ENCODE data around the gene B4GALT2. TPM values are rescaled to one million over a fixed set of nuclear protein-coding genes. Genes with fewer than 3 reads are reported as not detected.

Gene B4GALT2
- 0.63 TPM for total RNA-seq

DNA sequence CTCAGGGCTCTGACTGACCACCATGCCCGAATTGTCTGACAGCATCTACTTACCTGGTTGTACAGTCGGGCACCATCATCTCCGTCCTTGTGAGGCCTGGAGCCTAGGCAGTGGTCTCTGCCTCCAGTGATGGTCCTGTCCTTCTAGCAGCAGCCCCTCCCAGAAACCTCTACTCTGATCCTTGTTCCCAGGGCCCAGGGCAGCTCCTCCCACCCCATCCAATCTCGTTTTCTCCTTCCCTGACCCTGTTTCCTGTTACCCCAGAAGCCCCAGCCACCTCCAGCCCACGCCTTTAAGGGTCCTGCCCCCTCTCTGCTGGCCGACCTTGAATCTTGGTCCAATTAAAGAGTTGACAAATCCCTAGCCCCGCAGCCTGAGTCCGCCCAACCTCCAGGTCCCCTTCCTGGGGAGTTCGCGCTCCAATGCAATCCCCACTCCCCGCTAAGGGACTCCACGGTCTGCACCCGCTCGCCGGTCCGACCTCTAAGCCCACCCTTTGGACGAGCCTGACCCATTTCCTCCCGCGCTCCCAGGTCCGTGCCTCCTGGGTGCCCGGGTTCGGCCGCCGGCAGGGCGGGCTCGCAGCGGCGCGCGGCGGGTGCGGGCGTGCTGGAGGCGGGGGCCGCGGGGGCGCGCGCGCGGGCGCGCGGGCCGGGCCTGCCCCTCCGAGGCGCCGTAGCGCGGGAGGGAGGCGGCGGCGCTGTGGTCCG, at the start of gene B4GALT2:
TSS of gene B4GALT2 (plus strand) at position 660 of the 710 bp plus-strand sequence. CDS start 1,951 bp downstream, outside the sequence.
- Histone ChIP-seq H3K27me3 (ENCODE audit: insufficient read depth, low read length) (no peaks in the 10 kb centered on the region), H3K9me3 (ENCODE audit: low read depth, low read length) (no peaks in the 10 kb centered on the region), H3K4me3 (ENCODE audit: low read length) (peak within 1 kb of the TSS; percentile 18), H3K4me1 (ENCODE audit: insufficient read depth, low read length) (peaks cover 60% of the 10 kb centered on the region)

- H3K4me3 ChIP-seq (ENCODE audit: low read length) = no peak overlapping the region
- peaks cover 18% of the 10 kb centered on the region for H3K4me1 ChIP-seq (ENCODE audit: insufficient read depth, low read length)
- no peaks in the 10 kb centered on the region for H3K9me3 ChIP-seq (ENCODE audit: low read depth, low read length)
- peaks cover 11% of the 10 kb centered on the region for H3K27me3 ChIP-seq (ENCODE audit: insufficient read depth, low read length)
These were observed 48.7 kb upstream of the B4GALT2 start for GRCh38 chr1:43930168-43930948.

DNA sequence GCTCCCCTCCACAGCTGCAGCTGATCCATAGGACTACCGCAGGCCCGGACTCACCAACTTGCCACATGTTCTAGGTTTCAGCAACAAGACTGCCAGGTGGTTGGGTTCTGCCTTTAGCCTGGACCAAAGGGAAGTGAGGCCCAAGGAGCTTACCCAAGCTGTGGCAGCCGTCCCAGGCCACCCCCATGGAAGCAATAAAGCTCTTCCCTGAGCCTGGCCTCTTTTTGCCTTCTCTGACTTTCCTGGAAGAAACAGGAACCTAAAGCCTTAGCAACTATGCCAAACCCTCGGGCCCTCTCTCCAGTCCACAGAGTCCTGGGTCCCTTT, 48.1 kb upstream of the B4GALT2 start:
- H3K9me3 ChIP-seq (ENCODE audit: low read depth, low read length) = no peaks in the 10 kb centered on the region
- H3K27me3 ChIP-seq (ENCODE audit: insufficient read depth, low read length) = peaks cover 16% of the 10 kb centered on the region
- no peak overlapping the region for H3K4me3 ChIP-seq (ENCODE audit: low read length)
- peaks cover 23% of the 10 kb centered on the region for H3K4me1 ChIP-seq (ENCODE audit: insufficient read depth, low read length)

- no peak overlapping the region for H3K4me3 ChIP-seq (ENCODE audit: low read length)
- no peaks in the 10 kb centered on the region for H3K9me3 ChIP-seq (ENCODE audit: low read depth, low read length)
- peaks cover 30% of the 10 kb centered on the region for H3K4me1 ChIP-seq (ENCODE audit: insufficient read depth, low read length)
- H3K27me3 ChIP-seq (ENCODE audit: insufficient read depth, low read length) = peaks cover 16% of the 10 kb centered on the region
These were observed 47.0 kb upstream of the B4GALT2 start for GRCh38 chr1:43931711-43932660.

DNA sequence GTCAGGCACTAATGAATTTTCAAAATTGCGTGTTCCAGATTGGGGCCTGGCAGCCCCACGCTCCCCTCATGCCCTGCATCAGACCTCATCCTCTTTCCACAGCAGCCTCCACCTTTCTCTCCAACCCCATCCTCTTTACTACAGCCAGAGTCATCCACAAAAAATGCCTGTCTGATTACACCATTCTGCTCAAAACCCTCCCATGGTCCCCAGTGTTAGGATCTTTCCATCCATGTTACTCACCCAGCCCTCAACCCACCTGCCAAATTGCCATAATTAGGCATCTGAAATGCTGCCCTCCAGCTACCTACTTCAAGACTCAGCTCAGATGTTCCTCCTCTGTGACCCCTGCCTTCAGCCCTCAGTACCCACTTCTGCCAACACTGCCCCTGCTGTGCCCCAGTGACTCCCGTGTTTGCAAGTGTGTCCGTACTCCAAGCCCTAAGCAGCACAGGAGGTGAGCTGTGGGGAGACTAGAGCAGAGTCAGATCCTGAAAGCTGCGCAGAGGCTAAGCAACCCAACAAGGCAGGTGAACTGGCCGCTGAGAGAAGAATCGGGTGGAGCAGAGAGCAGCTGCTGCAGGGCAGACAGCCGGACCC, 46.1 kb upstream of the B4GALT2 start:
- H3K27me3 ChIP-seq (ENCODE audit: insufficient read depth, low read length) = peaks cover 16% of the 10 kb centered on the region
- H3K4me1 ChIP-seq (ENCODE audit: insufficient read depth, low read length) = peaks cover 30% of the 10 kb centered on the region
- no peak overlapping the region for H3K4me3 ChIP-seq (ENCODE audit: low read length)
- H3K9me3 ChIP-seq (ENCODE audit: low read depth, low read length) = no peaks in the 10 kb centered on the region

DNA sequence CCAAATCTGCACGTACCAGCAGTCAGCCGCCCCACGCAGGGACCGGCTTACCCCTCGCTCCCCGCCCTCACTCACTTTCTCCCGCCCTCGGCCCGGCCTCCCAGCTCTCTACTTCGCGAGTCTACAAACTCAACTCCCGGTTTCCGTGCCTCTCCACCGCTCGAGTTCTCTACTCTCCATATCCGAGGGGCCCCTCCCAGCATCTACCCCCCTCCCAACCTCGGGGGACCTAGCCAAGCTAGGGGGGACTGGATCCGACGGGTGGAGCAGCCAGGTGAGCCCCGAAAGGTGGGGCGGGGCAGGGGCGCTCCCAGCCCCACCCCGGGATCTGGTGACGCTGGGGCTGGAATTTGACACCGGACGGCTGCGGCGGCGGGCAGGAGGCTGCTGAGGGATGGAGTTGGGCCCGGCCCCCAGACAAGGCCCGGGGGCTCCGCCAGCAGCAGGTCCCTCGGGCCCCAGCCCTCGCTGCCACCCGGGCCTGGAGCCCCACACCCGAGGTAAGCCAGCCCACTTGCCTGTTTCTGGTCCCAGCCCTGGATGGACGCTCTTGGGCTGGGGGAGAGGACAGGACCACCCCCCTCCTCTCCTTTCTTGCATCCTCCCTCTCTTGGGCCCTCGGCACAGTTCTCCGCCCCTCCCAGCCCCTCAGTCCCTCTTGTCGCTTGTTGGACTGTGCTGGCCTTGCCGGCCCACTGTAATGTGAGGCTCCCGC, 45.5 kb upstream of the B4GALT2 start, which contains the start of gene ARTN:
TSS of gene ARTN (plus strand) at position 416 of the 715 bp plus-strand sequence. CDS start 1,856 bp downstream, outside the sequence.
- no peak within 1 kb of the TSS for H3K4me3 ChIP-seq (ENCODE audit: low read length)
- H3K4me1 ChIP-seq (ENCODE audit: insufficient read depth, low read length) = peaks cover 30% of the 10 kb centered on the region
- no peaks in the 10 kb centered on the region for H3K9me3 ChIP-seq (ENCODE audit: low read depth, low read length)
- H3K27me3 ChIP-seq (ENCODE audit: insufficient read depth, low read length) = peaks cover 16% of the 10 kb centered on the region

DNA sequence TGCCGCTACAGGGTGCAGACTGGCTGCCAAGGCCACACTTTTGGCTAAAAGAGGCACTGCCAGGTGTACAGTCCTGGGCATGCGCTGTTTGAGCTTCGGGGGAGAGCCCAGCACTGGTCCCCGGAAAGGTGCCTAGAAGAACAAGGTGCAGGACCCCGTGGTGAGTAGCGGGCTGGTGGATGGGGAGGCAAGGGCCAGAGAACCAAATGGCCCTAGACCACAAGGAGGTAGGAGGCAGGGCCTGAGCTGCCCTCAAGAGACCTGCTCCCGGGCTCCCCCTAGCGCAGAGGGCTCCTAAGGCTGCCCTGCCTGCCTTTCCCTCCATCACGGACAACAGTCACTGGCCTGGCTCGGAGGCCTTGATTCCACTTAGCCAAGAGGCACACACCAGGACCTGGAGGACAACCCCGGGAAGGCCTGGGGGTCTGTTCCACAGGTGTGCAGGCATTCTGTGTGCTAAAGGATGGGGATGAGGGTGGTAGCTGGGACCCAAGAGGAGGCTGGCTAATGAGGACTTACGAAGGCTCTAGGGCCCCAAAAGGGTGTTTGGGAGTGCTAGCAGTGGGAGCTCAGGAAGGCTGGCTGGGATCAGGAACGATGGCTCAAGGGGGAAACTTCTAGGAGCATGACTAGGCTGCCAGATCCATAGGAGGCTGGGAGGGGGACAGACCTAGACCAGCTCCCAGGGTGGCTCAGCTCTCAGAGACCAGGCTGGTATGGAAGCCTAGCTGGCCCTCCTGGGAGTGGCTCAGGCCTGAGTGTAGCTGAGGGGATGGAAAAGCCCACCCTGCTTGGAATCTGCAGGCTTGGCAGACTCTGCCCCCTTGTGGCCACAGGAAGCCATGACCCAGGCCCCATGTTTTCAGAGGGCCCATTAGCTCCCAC, 44.7 kb upstream of the B4GALT2 start:
- H3K4me3 ChIP-seq (ENCODE audit: low read length) = no peak overlapping the region
- no peaks in the 10 kb centered on the region for H3K9me3 ChIP-seq (ENCODE audit: low read depth, low read length)
- H3K4me1 ChIP-seq (ENCODE audit: insufficient read depth, low read length) = peaks cover 30% of the 10 kb centered on the region
- H3K27me3 ChIP-seq (ENCODE audit: insufficient read depth, low read length) = peaks cover 16% of the 10 kb centered on the region

DNA sequence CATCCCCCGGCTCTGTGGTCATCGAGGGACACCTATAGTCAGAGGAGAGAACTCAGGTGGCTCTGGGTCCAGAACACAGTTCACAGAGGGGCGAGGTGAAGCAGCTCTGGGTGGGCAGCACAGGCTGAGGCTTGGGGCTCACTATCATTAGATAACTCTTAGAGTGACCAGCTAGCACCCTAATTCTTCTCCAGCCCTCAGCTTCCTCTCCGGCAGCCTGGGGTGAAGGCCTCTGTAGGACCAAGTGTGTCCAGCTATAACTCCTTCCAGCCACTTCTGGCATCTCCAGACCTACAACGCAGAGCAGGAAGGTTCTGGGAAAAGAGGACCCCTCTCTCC, 44.1 kb upstream of the B4GALT2 start:
- Histone ChIP-seq H3K4me1 (ENCODE audit: insufficient read depth, low read length) (peaks cover 32% of the 10 kb centered on the region), H3K4me3 (ENCODE audit: low read length) (no peak overlapping the region), H3K9me3 (ENCODE audit: low read depth, low read length) (no peaks in the 10 kb centered on the region), H3K27me3 (ENCODE audit: insufficient read depth, low read length) (peaks cover 16% of the 10 kb centered on the region)

DNA sequence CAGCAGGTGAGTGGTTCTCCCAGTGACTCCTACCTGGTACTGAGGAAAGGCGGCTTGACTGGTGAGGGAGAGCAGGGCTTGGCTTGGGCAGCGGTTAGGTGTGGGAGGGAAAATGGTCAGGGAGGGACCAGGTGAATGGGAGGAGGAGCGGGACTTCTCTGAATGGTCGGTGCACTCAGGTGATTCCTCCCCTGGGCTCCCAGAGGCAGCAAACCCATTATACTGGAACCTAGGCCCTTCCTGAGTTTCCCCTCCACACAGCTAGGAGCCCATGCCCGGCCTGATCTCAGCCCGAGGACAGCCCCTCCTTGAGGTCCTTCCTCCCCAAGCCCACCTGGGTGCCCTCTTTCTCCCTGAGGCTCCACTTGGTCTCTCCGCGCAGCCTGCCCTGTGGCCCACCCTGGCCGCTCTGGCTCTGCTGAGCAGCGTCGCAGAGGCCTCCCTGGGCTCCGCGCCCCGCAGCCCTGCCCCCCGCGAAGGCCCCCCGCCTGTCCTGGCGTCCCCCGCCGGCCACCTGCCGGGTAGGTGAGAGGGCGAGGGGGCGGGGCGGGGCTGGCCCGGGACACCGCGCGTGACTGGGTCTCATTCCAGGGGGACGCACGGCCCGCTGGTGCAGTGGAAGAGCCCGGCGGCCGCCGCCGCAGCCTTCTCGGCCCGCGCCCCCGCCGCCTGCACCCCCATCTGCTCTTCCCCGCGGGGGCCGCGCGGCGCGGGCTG, 43.1 kb upstream of the B4GALT2 start:
- Histone ChIP-seq H3K9me3 (ENCODE audit: low read depth, low read length) (no peaks in the 10 kb centered on the region), H3K4me3 (ENCODE audit: low read length) (no peak overlapping the region)

GRCh38 chr1:43936431-43937151, 42.4 kb upstream of the B4GALT2 start:
- H3K27me3 ChIP-seq (ENCODE audit: insufficient read depth, low read length) = peaks cover 16% of the 10 kb centered on the region
- no peaks in the 10 kb centered on the region for H3K9me3 ChIP-seq (ENCODE audit: low read depth, low read length)
- H3K4me1 ChIP-seq (ENCODE audit: insufficient read depth, low read length) = peaks cover 32% of the 10 kb centered on the region
- H3K4me3 ChIP-seq (ENCODE audit: low read length) = no peak overlapping the region

More for the DNA sequence above, 43.1 kb upstream of the B4GALT2 start:
- Histone ChIP-seq H3K27me3 (ENCODE audit: insufficient read depth, low read length) (peaks cover 16% of the 10 kb centered on the region), H3K4me1 (ENCODE audit: insufficient read depth, low read length) (peaks cover 32% of the 10 kb centered on the region)

DNA sequence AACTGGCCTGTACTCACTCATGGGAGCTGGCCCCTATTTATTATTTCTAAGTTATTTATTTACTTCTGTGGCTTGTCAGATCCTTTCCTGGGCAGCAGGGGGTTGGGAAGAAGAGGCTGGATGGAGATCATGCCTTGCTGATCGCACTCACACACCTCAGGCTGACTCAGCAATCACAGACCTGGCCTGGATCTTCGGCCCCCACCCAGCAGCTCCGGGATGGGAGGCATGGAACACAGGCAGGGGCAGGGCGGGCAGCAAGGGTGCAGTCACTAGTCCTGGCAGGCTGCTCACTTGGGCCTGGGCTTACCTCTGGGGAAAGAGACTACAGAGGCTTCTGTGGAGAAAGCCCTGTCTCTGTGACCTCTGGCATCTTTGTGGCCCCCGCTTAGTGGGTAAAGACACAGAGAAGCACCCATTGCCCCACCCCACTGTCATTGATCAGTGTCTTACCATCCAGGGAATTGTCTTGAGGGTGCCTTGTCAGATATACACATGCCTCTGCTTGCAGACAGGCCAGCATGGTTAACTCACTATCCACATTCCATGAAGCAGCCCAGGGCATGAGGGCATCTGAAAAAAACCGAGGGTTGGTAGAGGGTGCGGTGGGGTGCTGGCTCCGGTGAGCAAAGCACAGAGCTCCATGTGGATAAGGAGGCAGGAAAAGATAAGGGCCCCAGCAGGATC, 41.7 kb upstream of the B4GALT2 start:
- Histone ChIP-seq H3K27me3 (ENCODE audit: insufficient read depth, low read length) (peaks cover 16% of the 10 kb centered on the region), H3K9me3 (ENCODE audit: low read depth, low read length) (no peaks in the 10 kb centered on the region), H3K4me3 (ENCODE audit: low read length) (no peak overlapping the region), H3K4me1 (ENCODE audit: insufficient read depth, low read length) (peaks cover 32% of the 10 kb centered on the region)

DNA sequence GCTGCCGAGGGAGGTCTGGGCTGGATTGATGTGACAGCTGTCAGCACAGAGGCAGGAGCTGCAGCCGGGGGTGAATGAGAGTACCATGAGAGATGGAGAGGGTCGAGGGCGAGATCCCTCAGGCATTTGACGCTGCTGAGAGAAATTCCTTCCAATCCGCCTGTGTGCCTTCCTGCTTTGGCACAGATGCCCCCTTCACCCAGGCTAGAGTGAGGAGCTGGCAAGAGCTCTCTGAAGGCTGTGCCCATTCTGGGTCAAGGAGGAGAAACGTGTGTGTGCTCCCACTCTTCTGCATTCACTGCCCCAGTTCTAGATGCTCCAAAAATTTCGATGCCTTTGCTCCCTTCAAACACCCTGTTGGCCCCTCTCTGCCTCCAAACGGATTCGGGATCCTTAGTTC, 40.6 kb upstream of the B4GALT2 start:
- H3K4me3 ChIP-seq (ENCODE audit: low read length) = no peak overlapping the region
- H3K27me3 ChIP-seq (ENCODE audit: insufficient read depth, low read length) = peaks cover 16% of the 10 kb centered on the region
- no peaks in the 10 kb centered on the region for H3K9me3 ChIP-seq (ENCODE audit: low read depth, low read length)
- H3K4me1 ChIP-seq (ENCODE audit: insufficient read depth, low read length) = peaks cover 27% of the 10 kb centered on the region
